IMR-90 (cell line): ENCODE results near the gene RAPH1. TPM values are rescaled to one million over a fixed set of nuclear protein-coding genes. Genes with fewer than 3 reads are reported as not detected.

Source experiments
- ATAC-seq: fragments of 200-7000 bp; cut with Tn5 transposase; 2 replicates; pipeline ENCODE4 v1.9.1; 2020; ENCODE audit warnings: low read depth, mild to moderate bottlenecking, moderate library complexity
- BruUV-seq: library from RNA; stranded (reverse); fragments of 400-500 nt; replicated peaks from 2 replicates; lab custom pipeline; 2021; lab: Mats Ljungman, UMichigan
- CTCF ChIA-PET: fragments of 300-600 bp; formaldehyde crosslinking; extraction: SDS; loops from one replicate; lab custom pipeline; 2021; ENCODE audit warnings: antibody characterized with exemption; lab: Yijun Ruan, JAX
- POLR2A ChIA-PET: fragments of 300-600 bp; sonication (Branson Sonifier 250); formaldehyde crosslinking; loops from one replicate; lab custom pipeline; 2022; ENCODE audit warnings: antibody characterized with exemption; ENCODE audit not compliant: unreplicated experiment; lab: Charles Lee
- DNase-seq: peaks from one replicate; pipeline ENCODE4 v3.0.0; 2013
- H2AFZ ChIP-seq: replicated peaks from 2 replicates; pipeline ENCODE3; 2013; ENCODE audit warnings: low read length, mild to moderate bottlenecking; ENCODE audit not compliant: poor library complexity
- H2AK5ac ChIP-seq: 2 replicates; pipeline ENCODE4 v1.6.1; 2013; ENCODE audit warnings: low read depth, low read length, inconsistent platforms
- H2AK9ac ChIP-seq: replicated peaks from 2 replicates; pipeline ENCODE3; 2013; ENCODE audit warnings: mild to moderate bottlenecking, low read depth, low read length, moderate library complexity; ENCODE audit not compliant: poor library complexity
- H2BK120ac ChIP-seq: 2 replicates; pipeline ENCODE4 v1.6.1; 2013; ENCODE audit warnings: low read depth, low read length, inconsistent platforms
- H2BK15ac ChIP-seq: 3 replicates; pipeline ENCODE4 v1.6.1; 2013; ENCODE audit warnings: low read depth, low read length, inconsistent platforms
- H2BK20ac ChIP-seq: 2 replicates; pipeline ENCODE4 v1.6.1; 2013; ENCODE audit warnings: low read depth, mild to moderate bottlenecking, inconsistent platforms, low read length, moderate library complexity
- H2BK5ac ChIP-seq: 2 replicates; pipeline ENCODE4 v1.6.1; 2013; ENCODE audit warnings: mild to moderate bottlenecking, low read depth, low read length, inconsistent platforms; ENCODE audit not compliant: poor library complexity, severe bottlenecking
- H3K14ac ChIP-seq: replicated peaks from 2 replicates; pipeline ENCODE4 v1.6.1; 2013; ENCODE audit warnings: low read depth, low read length, inconsistent platforms
- H3K18ac ChIP-seq: 2 replicates; pipeline ENCODE4 v1.6.1; 2013; ENCODE audit warnings: low read depth, low read length, control low read depth
- H3K23ac ChIP-seq: 2 replicates; pipeline ENCODE4 v1.6.1; 2013; ENCODE audit warnings: low read depth, low read length, inconsistent platforms
- H3K27ac ChIP-seq: 2 replicates; pipeline ENCODE4 v1.5.1; 2013; ENCODE audit warnings: mild to moderate bottlenecking, control low read depth, low read length; ENCODE audit not compliant: insufficient read depth
- H3K27me3 ChIP-seq: 2 replicates; pipeline ENCODE4 v1.6.1; 2013; ENCODE audit warnings: low read length; ENCODE audit not compliant: control insufficient read depth, insufficient read depth
- H3K36me3 ChIP-seq: 2 replicates; pipeline ENCODE4 v1.6.1; 2013; ENCODE audit warnings: low read length, mixed read lengths; ENCODE audit not compliant: control insufficient read depth, insufficient read depth
- H3K4ac ChIP-seq: 2 replicates; pipeline ENCODE4 v1.6.1; 2013; ENCODE audit warnings: low read depth, low read length, inconsistent platforms
- H3K4me1 ChIP-seq: 2 replicates; pipeline ENCODE4 v1.6.1; 2013; ENCODE audit warnings: low read length, mixed read lengths; ENCODE audit not compliant: control insufficient read depth, insufficient read depth
- H3K4me2 ChIP-seq: 2 replicates; pipeline ENCODE4 v1.6.1; 2013; ENCODE audit warnings: low read depth, mild to moderate bottlenecking, control low read depth, low read length, moderate library complexity
- H3K4me3 ChIP-seq: 2 replicates; pipeline ENCODE4 v1.5.1; 2013; ENCODE audit warnings: low read depth, mild to moderate bottlenecking, control low read depth, low read length, moderate library complexity; ENCODE audit not compliant: insufficient read depth
- H3K56ac ChIP-seq: 2 replicates; pipeline ENCODE4 v1.6.1; 2013; ENCODE audit warnings: low read length, inconsistent platforms; ENCODE audit not compliant: insufficient read depth; ENCODE audit errors: extremely low read depth
- H3K79me1 ChIP-seq, 2 experiments: 2 replicates each; pipeline ENCODE4 v1.6.1; 2013; ENCODE audit warnings: low read length in 2 of 2, inconsistent platforms in 1 of 2, low read depth in 1 of 2
- H3K9ac ChIP-seq: 2 replicates; pipeline ENCODE4 v1.6.1; 2013; ENCODE audit warnings: low read depth, low read length, control low read depth
- H3K9me1 ChIP-seq: 2 replicates; pipeline ENCODE4 v1.6.1; 2013; ENCODE audit warnings: low read length, inconsistent platforms; ENCODE audit not compliant: insufficient read depth
- H3K9me3 ChIP-seq: 2 replicates; pipeline ENCODE4 v1.6.1; 2013; ENCODE audit warnings: low read length; ENCODE audit not compliant: control insufficient read depth, insufficient read depth
- H4K20me1 ChIP-seq: 2 replicates; pipeline ENCODE4 v1.6.1; 2013; ENCODE audit warnings: low read length, inconsistent platforms; ENCODE audit not compliant: insufficient read depth
- H4K5ac ChIP-seq: 2 replicates; pipeline ENCODE4 v1.6.1; 2013; ENCODE audit warnings: mild to moderate bottlenecking, low read depth, low read length, control low read depth
- H4K8ac ChIP-seq, 2 experiments: 2 replicates each; pipeline ENCODE4 v1.6.1; 2013; ENCODE audit warnings: low read depth in 2 of 2, low read length in 2 of 2, control low read depth in 1 of 2, inconsistent platforms in 1 of 2
- H4K91ac ChIP-seq: 2 replicates; pipeline ENCODE4 v1.6.1; 2013; ENCODE audit warnings: low read depth, low read length, inconsistent platforms; ENCODE audit not compliant: insufficient read depth
- CEBPB ChIP-seq: IDR thresholded peaks from 2 replicates; pipeline ENCODE4 v1.6.1; 2012; ENCODE audit warnings: low read depth, low read length, improper control_type of control experiment
- MAZ ChIP-seq: IDR thresholded peaks from 2 replicates; pipeline ENCODE4 v1.6.1; 2012; ENCODE audit warnings: low read depth, mild to moderate bottlenecking, low read length, improper control_type of control experiment, moderate library complexity, borderline replicate concordance
- WGBS, 2 experiments: methylation state at CpG; one replicate each; pipeline versions ENCODE4 v1.1.5 to v1.1.7; 2013; ENCODE audit warnings: missing lambda C conversion rate in 2 of 2; ENCODE audit not compliant: insufficient read length in 1 of 2; ENCODE audit errors: extremely low coverage in 2 of 2; 5-methylcytosine and 5-hydroxymethylcytosine counted together
- dilution Hi-C: fragments of 300-500 bp; cut with HindIII; formaldehyde crosslinking; loops from one replicate; pipeline ENCODE4 v1.14.3; 2018; ENCODE audit warnings: low sequenced_read_pairs; ENCODE audit not compliant: unreplicated experiment
- in situ Hi-C: fragments of 300-500 bp; cut with MboI; formaldehyde crosslinking; loops from 3 replicates; pipeline ENCODE4 v1.14.3; 2019; ENCODE audit warnings: low sequenced_read_pairs, inconsistent platforms, mixed read lengths
- intact Hi-C: fragments of 100-400 bp; cut with micrococcal nuclease; formaldehyde crosslinking; loops from 2 replicates; pipeline ENCODE4 v1.10.0; 2022
- polyA plus RNA-seq, 3 experiments: library from polyadenylated mRNA; depleted of rRNA; stranded (reverse); fragments of >200 nt; gene quantifications; 2 replicates each; pipeline ENCODE4 v1.2.3, GENCODE V29; 2012; ENCODE audit warnings: low replicate concordance in 1 of 3
- total RNA-seq: library from RNA; depleted of rRNA; stranded (reverse); fragments of >200 nt; gene quantifications from 2 replicates; pipeline ENCODE4 v1.2.3, GENCODE V29; 2012

The RAPH1 gene
- total and polyA plus RNA-seq, 2 of the 4 experiments (the other 2 are of a cell fraction): 7.5 to 15.1 TPM

DNA sequence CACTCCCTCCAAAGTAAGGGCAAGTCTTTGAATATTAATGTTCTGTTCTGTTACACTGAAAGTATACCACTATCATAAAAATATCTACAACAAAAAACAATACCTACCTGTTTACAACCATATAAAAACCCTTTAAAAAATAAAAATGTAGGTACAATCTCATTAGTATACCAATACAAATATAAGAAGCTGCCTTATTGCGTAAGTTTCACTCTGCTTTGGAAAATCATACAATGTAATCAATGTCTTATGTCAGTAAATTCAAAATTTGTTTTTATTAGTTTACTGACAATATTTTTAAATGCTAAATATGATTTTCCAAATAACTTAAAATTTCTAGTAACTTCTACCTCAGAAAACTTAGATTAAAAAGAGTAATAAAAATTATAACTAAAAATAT lies 72.8 kb downstream of the RAPH1 start:
- TF ChIP-seq MAZ (no peak), CEBPB (peak; percentile 90)
- peaks cover 12% of the 10 kb centered on the region for H3K36me3 ChIP-seq
- dilution Hi-C loops (no loop called here), in situ Hi-C loops (no loop called here), intact Hi-C loops (no loop called here)
- H3K18ac ChIP-seq: no peak overlapping the region
- H3K4me1 ChIP-seq: no peaks in the 10 kb centered on the region
- BruUV-seq: no TSS peak
- H3K9me3 ChIP-seq: no peaks in the 10 kb centered on the region
- no peak overlapping the region for H3K4me3 ChIP-seq
- H3K9ac ChIP-seq: no peak overlapping the region
- no peak overlapping the region for H4K91ac ChIP-seq
- peaks cover 7 to 15% of the 10 kb centered on the region in 2 experiments; a peak in 3 of 4 replicates for H3K79me1 ChIP-seq
- no peak overlapping the region for H2BK5ac ChIP-seq
- POLR2A ChIA-PET: no interaction called here
- no CpG with 5 or more reads among the region's 1 CpG for WGBS, 2 experiments
- H4K8ac ChIP-seq: no peak overlapping the region; a peak in 1 of 4 replicates
- H3K4ac ChIP-seq: no peak overlapping the region
- no peak overlapping the region for H2BK15ac ChIP-seq
- no peak overlapping the region for H2BK20ac ChIP-seq
- no peak overlapping the region for H3K14ac ChIP-seq
- no peak overlapping the region for H2AK9ac ChIP-seq
- H2AK5ac ChIP-seq: no peak overlapping the region
- DNase-seq: no peak
- H3K4me2 ChIP-seq: no peak overlapping the region
- H3K9me1 ChIP-seq: peaks cover 3% of the 10 kb centered on the region; the same call in 1 of the 2 replicates
- no peaks in the 10 kb centered on the region for H4K20me1 ChIP-seq
- no peak overlapping the region for H3K27ac ChIP-seq
- H3K27me3 ChIP-seq: no peaks in the 10 kb centered on the region
- no peak overlapping the region for H3K23ac ChIP-seq
- no peak overlapping the region for H3K56ac ChIP-seq
- H2BK120ac ChIP-seq: no peak overlapping the region
- ATAC-seq: no peak
- no peak overlapping the region for H4K5ac ChIP-seq
- CTCF ChIA-PET: no interaction called here
- no peak overlapping the region for H2AFZ ChIP-seq
